Stimulated activated CD8-positive, alpha-beta memory T cell treated with anti-CD3 and anti-CD28 coated beads, Interleukin-4, amount 100 ng/mL, for 4 hours (primary cell): ENCODE results near the gene SCN4B.

Experiments
- DNase-seq, 2 donors: peaks; one replicate each; pipeline ENCODE4 v3.0.0-alpha.2; 2020; ENCODE audit warnings: low read depth in 2 of 2, low spot score in 1 of 2

The SCN4B gene

GRCh38 chr11:118133816-118134215 lies 18.8 kb downstream of the SCN4B start:
- no peak for DNase-seq

- no peak for DNase-seq
Observed at GRCh38 chr11:118132385-118133151, 20.1 kb downstream of the SCN4B start.

- DNase-seq = no peak
Observed at GRCh38 chr11:118129471-118130172, 23.0 kb downstream of the SCN4B start.

GRCh38 chr11:118128721-118129470 lies 23.7 kb downstream of the SCN4B start:
- no peak for DNase-seq

- no peak for DNase-seq
Observed at GRCh38 chr11:118128310-118128709, 24.3 kb downstream of the SCN4B start.

GRCh38 chr11:118126082-118126838 lies 26.4 kb downstream of the SCN4B start:
- DNase-seq = no peak

- DNase-seq = no peak
Observed at GRCh38 chr11:118124929-118125535, 27.6 kb downstream of the SCN4B start.

- DNase-seq = no peak
Observed at GRCh38 chr11:118120793-118121192, 31.8 kb downstream of the SCN4B start.

GRCh38 chr11:118117790-118118601 lies 34.6 kb downstream of the SCN4B start:
- DNase-seq = no peak

- DNase-seq = no peak
Observed at GRCh38 chr11:118115048-118115447, 37.6 kb downstream of the SCN4B start.

GRCh38 chr11:118114266-118114665 lies 38.4 kb downstream of the SCN4B start:
- no peak for DNase-seq

GRCh38 chr11:118112711-118113430 lies 39.8 kb downstream of the SCN4B start:
- DNase-seq = no peak

- DNase-seq = no peak
Observed at GRCh38 chr11:118111744-118112035, 40.9 kb downstream of the SCN4B start.

GRCh38 chr11:118111019-118111743 lies 41.4 kb downstream of the SCN4B start:
- no peak for DNase-seq

- no peak for DNase-seq
Observed at GRCh38 chr11:118109231-118109630, 43.4 kb downstream of the SCN4B start.

- DNase-seq = no peak
Observed at GRCh38 chr11:118108513-118108912, 44.1 kb downstream of the SCN4B start.

GRCh38 chr11:118106789-118107335 lies 45.8 kb downstream of the SCN4B start:
- DNase-seq = no peak

GRCh38 chr11:118105657-118106305 lies 46.8 kb downstream of the SCN4B start:
- DNase-seq = no peak
